SW 1271 (cell line): ENCODE results near the gene MTERF2.
A peak's percentile ranks its signal among the peaks of the same experiment; 100 is the strongest.

Experiments used
- DNase-seq, 2 experiments: peaks; one replicate each; lab custom pipeline; 2025; lab: John Stamatoyannopoulos, UW

Gene MTERF2

DNA sequence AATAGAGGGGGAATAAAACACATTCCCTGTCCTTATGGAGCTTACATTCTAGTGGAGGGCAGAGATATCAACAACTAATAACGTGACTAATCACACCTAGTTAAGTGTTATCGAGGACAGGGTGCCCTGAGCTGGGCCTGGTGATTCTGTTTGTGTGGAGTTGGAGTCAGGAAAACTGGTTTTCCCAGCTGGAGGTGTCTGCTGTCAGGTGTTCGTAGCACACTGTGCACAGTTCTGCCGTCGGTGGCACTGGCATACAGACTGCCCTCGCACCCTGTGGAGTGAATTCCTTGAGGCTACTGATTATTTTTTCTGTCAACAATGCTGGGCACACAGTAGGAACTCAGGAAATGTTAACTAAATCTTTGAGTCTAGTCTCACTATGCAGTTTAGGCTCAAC, 900 bp upstream of the MTERF2 start:
- DNase-seq = no peak

GRCh38 chr12:106986135-106986534, 811 bp downstream of the MTERF2 start:
- DNase-seq = no peak

DNA sequence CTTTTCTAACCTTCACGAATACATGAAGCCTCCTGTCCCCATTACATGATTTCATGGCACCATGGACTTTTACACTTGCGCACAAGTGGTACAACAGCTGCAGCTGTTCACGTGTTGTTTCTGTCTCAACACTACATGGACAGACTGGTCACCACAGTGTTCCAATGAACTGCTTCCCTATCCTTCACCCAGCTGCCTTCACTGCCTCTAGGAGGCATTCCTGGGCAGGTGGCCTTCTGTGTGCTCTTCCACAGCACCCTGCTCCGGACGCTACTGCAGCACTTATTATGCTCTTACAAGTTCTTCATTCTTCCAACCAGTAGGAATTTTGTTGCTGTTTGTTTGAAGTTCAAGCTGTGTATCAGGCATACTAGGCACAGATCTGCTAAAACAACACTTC, 1.5 kb downstream of the MTERF2 start:
- DNase-seq = no peak

- DNase-seq = no peak
These were observed 2.3 kb downstream of the MTERF2 start for GRCh38 chr12:106984588-106985137.

DNA sequence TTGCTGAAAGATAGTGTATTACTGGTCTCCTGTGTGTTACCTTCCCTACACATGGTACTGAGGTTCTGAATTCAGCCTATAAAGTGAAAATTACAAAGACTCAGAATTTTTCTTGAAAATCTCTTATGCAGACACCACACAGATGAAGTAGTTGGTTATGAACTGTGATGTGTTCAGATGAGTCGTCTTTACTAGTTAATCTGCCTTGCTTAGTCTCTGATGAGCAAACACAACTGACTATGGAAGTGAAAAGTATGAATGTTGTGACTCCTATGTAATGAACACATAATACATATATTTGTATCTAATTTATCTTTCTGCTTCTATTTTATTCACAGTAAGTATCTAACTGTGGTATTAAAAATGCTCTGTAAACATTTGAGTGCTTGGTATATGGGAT, 4.7 kb downstream of the MTERF2 start:
- no peak for DNase-seq

- DNase-seq = no peak
These were observed 5.2 kb downstream of the MTERF2 start for GRCh38 chr12:106981788-106982187.

DNA sequence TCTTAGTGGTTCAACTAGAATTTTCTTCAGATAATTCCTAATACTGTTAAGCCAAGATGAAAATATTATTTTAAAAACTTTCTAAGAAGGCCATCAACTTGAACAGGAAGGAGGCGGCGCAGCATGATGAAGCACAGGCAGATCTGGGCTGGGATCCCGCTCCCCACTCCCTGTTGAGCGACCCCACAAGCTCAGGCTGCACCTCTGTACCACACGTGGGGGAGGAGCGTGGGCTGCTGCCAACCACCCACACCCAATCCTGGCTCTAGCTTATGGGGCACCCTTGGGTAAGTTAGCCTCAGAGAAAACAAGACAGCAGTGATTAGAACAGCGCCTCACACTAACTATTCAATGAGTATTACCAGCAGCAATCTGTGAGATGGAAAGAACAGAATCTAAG, 6.0 kb downstream of the MTERF2 start:
- no peak for DNase-seq

DNA sequence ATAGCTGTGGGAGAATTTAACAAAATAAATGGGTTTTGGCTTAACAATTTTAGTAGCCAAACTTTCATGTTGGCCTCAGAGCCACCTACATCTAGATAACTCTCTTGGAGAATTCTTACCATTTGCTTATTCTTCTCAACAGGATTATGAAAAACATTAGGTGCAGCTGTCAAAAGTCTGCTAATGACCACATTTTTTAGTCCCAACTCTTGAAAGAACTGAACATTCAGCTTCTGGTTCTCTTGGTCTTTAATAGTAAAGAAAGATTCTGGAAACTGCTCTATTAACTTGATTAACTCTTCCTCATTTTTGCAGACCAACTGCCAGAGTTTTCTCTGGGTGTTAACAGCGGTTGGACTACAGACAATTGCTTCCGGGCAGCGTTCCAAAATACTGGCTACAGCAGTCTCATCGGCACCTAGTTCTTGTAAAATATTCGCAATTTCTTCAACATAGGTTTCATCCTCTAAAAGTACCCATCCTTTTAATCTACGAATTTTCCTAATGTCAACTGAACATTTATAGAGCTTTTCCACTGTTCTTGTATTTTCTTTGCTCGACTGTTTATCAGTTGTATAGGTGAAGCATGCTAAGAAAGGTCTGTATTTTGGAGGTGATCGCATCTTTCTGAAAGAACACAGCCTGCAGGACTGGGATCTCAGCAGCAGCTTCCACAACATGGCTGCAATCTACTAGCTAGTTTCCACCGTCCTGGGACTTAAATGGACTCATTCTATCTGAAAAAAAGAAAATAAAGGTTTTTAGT, 8.7 kb downstream of the MTERF2 start:
- no peak for DNase-seq

GRCh38 chr12:106976668-106977067, 10.3 kb downstream of the MTERF2 start:
- DNase-seq = no peak

- DNase-seq = no peak
These were observed 10.8 kb downstream of the MTERF2 start for GRCh38 chr12:106975993-106976658.

- no peak for DNase-seq
These were observed 11.8 kb downstream of the MTERF2 start for GRCh38 chr12:106975098-106975497.

DNA sequence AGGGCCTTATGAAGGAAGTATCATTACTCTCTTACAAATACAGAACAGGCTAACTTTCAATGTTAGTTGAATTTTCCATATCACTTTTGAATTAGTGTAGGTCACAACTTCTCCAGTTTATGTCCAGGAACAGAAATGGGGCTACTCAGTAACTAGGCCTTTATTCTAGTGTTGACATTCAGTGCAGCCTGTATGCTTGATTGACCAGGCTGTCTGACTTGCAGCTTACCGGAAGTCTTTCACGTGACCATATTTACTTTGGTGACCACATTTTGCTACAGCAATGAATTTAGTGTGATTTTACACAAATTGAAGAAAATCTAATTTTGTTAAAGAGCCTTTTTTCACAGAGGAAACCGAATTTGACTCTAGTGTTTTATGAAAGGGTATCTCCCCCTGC, 12.4 kb downstream of the MTERF2 start:
- no peak for DNase-seq

DNA sequence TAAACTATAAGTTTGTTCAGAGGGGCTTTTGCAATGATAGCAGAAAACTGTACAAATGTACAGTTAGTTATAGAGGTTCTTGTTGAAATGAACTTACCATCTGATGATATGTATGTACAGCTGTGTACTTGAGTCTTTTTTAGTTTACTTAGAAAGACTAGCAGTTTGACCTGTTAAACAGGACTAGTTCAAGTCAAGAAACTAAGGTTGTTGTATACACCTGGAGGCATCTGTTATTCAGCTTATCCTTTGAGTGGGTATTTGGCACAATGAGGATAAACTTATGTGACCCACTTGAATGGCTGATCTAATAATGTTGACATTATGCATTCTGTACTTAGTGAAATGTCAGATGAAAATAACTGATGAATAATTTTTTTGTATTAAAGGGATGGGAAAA, 13.4 kb downstream of the MTERF2 start:
- no peak for DNase-seq

DNA sequence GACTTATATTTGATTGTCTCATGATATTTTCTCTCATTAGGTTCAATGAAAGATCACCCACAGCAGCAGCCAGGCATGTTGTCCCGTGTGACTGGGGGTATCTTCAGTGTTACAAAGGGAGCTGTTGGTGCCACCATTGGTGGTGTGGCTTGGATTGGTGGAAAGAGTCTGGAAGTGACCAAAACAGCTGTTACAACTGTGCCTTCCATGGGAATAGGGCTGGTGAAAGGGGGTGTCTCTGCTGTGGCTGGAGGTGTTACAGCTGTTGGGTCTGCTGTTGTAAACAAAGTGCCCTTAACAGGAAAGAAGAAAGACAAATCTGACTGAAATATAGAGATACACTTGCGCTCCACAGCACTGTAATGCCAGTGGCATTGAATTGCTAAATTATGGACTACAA, 15.9 kb downstream of the MTERF2 start:
- no peak for DNase-seq

DNA sequence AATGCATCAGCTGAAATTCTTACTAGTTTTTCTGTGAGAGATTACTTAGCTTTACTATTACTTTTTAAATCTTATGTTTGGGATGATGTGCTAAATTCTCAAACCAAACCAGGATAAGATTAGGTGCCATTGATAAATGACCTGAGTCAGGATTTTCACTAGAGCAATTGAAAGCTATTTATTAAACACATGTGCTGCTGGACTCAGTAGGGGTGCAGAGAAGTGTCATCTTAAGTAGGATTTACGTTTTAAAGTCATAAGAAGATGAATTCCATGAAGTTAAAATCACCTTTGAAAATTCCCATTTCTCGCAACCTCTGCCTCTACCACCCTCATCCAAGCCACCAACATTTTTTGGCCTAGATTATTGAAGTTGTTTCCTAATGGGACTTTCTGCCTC, 22.4 kb downstream of the MTERF2 start:
- no peak for DNase-seq

DNA sequence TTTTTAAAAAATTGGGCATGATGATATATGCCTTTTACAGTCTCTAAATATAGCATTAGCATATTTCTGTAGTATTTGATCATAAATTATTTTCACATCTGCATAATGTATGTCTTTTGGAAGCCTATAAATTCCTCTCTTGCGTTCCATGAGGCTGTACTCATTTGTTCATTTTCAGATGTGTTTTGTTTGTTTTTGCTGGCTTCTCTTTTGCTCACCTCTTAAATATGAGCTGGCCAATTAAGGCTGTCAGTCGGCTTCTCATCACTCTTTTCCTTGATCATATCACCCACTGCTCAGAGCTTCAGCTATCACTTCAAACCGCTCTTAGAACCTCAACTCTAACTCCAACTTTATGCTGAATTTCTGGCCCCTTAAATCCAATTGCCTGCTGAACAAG, 24.7 kb downstream of the MTERF2 start:
- no peak for DNase-seq

DNA sequence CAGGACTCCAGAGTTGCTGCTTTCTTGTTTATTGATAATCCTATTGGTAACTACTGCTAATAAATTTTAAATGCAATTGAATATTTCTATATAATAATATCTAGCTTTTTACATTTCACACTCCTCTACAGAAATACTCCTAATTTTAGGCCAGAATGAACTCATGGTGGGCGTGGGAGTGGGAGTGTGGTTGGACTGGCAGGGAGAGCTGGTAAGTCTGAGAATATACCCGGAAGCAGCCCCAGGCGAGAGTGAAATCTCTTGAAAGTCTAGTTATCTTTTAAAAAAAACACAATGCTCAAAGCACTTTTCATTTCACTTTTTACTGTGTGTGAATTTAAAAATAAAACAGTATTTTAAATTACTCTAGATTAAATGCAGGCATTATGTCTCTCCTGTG, 26.5 kb downstream of the MTERF2 start:
- DNase-seq = no peak

- no peak for DNase-seq
These were observed 29.4 kb downstream of the MTERF2 start for GRCh38 chr12:106957583-106957982.

DNA sequence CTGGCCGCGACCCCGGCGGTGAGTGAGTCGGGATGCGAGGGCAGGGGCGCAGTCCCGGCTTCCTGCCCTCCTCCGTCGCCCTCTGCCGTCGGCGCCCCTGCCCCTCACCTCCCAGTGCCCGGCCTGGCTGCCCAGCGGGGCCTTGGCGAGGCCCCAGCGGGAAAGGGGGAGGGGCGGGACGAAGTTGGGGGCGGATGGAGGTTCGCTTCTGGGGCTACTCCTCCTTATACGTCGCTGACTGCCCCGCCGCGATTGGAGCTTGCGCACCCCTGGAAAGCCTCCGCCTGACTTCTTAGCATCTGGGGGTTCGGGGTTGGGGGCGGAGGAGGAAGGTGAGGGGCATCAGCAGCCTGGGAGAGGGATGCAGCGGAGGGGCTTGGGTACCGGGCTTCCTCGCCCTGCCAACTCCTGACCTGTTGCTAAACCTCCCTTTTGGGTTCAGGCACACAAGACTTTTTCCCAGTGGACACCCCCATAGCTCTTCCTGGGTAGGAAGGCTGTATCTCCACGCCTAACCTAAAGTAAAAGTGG, 30.8 kb downstream of the MTERF2 start:
- peak in 1 of 2 experiments; percentile 72 for DNase-seq

DNA sequence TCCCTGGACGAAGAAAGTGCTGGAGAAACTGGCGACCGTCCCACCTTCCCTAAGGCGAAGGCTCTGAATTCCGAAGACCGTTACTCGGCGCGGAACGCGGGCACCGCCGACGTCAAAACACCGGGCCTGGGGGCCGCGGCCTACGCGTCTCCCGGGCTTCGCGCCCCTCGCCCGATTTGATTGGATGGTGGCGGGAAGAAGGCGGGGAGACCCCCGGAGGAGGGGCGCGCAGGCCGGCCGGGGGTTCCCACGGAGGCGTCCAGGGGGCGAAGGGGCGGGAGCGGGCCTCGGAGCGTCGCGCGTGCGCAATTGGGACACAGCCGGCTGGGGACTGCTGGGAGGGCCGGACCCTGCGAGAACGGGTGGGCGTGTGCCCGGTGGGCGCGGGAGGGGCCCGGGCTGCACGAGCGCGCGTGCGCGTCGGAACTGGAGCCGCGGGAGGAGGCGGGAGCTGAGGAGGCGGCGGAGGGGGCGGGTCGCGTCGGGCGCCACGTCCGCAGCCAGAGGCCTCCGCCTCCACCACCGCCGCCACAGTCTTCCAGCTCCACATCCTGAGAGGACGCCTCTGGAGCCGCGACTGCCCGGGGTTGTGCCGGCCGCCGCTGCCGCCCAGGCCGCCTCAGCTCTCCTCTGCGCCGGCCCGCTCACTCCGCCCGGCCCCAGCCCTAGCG, 31.4 kb downstream of the MTERF2 start, which contains the start of gene TMEM263:
Gene TMEM263, plus strand, starts transcription at position 531 of the 671 bp plus-strand sequence. CDS start 11,210 bp downstream, outside the sequence.
- peak; percentile 91 to 95 for DNase-seq

- DNase-seq = peak in 1 of 2 experiments; percentile 59
These were observed 32.2 kb downstream of the MTERF2 start for GRCh38 chr12:106954462-106955376.
